GM18526 (cell line): Measurements from ENCODE around the gene POLR2B.

Source experiments
- POLR2A ChIP-seq: IDR thresholded peaks from 3 replicates; pipeline ENCODE4 v1.6.1; 2011; ENCODE audit not compliant: insufficient read length; ENCODE audit errors: extremely low read depth

Gene POLR2B

DNA sequence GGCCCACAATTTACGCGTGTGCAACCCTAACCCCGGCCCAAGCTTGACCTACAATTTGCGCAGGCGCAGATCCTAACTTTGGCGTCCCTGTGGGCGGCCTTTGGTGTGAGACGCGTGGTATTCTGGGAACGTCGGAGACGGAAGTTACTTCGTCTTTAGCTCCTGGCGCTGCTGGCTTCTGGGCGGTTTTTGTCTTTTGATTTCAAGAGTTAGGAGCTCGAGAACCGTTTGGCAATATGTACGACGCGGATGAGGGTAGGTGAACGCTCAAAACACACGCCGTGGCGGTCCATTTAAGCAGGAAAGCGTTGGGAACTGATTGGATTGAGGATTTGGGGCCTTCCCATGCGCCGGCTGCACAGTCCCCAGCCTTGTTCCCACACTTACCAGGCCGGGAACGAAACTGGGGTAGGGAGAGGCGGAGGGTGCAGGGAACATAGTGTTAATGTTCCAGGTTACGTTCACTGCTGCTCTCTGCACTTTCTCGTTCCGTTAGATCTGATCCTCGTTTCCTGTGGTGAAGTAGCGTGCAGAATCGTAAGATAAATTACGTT is at the start of gene POLR2B:
Gene POLR2B, plus strand, starts transcription at position 147 of the 554 bp plus-strand sequence. Its CDS starts 90 bp downstream, at position 237.
- TF ChIP-seq POLR2A = peak; percentile 78

DNA sequence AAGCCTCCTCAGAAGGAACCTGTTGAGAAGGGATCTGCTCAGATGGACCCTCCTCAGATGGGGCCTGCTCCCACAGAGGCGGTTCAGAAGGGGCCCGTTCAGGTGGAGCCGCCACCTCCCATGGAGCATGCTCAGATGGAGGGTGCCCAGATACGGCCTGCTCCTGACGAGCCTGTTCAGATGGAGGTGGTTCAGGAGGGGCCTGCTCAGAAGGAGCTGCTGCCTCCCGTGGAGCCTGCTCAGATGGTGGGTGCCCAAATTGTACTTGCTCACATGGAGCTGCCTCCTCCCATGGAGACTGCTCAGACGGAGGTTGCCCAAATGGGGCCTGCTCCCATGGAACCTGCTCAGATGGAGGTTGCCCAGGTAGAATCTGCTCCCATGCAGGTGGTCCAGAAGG is 48.1 kb upstream of the POLR2B start:
- TF ChIP-seq POLR2A = no peak

DNA sequence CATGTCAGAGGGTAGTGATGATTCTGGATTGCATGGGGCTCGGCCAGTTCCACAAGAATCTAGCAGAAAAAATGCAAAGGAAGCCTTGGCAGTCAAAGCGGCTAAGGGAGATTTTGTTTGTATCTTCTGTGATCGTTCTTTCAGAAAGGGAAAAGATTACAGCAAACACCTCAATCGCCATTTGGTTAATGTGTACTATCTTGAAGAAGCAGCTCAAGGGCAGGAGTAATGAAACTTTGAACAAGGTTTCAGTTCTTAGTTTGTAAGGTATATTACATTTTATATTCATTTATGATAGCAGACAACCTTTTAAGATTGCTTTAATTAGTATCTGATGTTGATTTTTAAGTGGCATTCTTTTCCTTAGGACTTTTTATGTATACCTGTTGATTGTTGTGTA is 46.8 kb upstream of the POLR2B start:
- TF ChIP-seq POLR2A = no peak

DNA sequence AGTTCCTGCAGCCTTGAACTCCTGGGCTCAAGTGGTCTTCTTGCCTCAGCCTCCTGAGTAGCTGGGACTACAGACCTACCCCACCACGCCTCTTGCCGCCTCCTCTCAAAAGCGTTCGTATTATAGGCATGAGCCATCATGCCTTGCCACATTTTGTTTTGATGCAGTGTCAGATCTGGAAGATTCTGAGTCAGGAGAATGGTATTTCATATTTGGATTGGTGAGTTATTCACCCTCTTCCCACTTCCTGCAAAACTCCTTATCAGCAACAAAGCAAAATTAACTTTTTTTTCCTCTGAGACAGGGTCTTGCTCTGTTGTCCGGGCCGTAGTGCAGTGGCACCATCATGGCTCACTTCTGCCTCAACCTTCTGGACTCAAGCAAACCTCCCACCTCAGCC is 41.4 kb upstream of the POLR2B start:
- no peak for TF ChIP-seq POLR2A

DNA sequence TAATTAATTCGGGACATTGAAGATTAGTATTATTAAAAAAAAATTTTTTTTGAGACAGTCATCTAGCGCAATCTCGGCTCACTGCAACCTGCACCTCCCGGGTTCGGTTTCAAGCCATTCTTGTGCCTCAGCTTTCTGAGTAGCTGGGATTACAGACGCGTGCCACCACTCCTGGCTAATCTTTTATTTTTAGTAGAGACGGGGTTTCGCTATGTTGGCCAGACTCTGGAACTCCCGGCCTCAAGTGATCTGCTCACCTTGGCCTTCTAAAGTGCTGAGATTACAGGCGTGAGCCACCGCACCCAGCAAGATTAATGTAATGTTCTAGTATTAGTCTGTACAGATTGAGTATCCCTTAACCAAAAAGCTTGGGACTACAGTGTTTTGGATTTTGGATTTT is 38.3 kb upstream of the POLR2B start:
- TF ChIP-seq POLR2A = no peak

DNA sequence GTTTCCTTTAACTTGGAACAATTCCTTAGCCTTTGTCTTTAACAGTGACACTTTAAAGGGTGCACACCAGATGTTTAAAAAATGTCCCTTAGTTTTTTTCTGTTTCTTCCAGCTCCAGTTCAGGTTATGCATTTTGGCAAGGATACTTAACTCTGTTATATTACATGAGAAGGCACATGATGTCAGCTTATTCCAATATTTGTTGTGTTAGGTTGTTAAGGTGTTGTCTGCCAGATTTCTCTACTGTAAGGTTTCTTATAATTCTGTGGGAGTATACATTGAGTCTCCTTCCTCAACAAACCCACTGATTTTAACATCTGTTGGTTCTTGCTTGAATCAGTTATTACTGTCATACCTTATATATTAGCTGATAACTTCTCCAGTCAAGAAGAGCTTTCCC is 37.7 kb upstream of the POLR2B start:
- no peak for TF ChIP-seq POLR2A

DNA sequence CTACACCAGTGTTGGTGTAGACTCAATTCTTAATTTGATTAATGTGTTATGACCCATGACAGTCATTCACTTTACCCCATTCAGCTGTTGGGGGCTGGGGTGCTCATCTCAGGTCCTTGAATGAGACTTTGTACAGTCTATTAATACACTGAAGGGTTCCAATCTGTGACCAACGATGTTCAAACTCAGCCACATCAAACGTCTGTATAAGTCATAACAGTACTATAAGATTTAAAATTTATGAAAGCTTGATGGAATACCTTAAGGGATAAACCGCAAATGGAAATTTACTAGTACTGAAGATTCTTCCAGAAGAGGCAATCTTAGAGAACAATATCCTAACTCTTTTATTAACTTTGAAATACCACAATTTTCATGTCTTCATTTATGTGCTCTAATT is 37.3 kb upstream of the POLR2B start:
- no peak for TF ChIP-seq POLR2A

DNA sequence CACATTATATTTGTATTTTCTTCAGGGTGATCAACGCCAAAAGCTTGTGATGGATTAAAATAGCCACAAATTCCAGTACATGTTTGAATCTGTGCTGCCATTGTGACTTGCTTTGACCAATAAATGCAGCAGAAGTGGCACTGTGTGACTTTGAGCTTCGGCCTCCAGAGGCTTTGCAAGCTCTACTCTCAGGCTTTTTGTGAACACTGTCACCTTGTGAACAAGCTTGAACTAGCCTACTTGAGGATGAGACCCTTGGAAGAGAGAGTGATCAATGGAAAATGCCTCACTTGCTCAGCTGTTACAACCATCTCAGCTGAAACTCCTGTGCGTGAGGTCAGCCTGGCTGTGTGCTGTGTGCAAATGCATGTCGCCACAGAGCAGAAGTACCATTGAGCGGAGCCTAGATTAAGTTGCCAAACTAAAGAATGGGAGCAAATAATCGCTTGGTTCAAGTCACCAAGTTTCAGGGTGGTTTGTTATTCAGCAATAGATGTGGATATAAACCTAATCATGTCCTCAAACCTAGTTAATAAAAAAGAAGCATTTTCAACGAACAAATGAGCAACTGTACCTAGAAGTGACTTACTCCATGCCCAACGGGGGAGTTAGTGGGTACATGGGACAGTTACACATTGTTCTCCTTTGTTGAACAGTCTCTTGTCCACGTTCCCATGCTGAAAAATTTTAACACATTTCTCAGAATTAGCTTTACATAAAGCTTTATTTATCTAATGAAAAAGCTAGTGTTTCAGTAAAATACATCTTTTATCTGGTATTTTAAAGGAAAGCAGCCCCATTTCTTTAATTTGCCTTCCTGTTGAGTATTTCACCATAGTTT is 24.8 kb upstream of the POLR2B start:
- TF ChIP-seq POLR2A = no peak

DNA sequence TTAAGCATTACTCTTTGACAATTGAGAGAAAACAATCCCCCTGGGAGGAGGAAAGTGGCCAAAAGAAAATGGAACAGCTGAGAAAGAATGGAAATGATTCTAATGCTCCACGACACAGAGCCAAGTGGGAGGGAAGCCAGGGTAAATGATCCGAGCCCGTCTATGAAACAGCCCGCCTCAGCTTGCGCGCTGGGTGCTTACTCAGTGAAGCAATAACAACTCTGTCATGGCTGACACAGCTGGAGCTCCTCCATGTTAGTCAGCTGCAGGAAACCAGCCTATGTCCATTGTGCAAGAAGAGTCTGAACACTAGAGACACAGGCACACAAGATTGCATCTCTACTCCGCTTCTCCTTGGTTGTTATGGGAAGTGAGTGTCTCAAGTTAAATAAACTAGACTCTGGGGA is 20.6 kb upstream of the POLR2B start:
- no peak for TF ChIP-seq POLR2A

DNA sequence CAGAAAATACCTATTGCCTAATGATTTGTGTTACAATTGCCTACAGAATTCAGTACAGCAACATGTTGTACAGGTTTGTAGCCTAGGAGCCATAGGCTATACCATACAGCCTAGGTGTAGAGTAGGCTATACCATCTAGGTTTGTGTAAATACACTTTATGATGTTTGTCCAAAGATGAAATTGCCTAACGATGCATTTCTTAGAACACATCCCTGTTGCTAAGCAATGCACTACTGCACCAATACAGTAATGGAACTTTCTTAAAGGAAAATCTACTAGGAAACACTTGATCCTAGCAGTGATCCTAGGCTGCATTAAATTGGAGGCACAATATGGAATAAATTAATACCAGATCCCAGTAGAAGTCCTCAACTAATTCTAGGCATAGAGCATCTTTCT is 19.6 kb upstream of the POLR2B start:
- TF ChIP-seq POLR2A = no peak

DNA sequence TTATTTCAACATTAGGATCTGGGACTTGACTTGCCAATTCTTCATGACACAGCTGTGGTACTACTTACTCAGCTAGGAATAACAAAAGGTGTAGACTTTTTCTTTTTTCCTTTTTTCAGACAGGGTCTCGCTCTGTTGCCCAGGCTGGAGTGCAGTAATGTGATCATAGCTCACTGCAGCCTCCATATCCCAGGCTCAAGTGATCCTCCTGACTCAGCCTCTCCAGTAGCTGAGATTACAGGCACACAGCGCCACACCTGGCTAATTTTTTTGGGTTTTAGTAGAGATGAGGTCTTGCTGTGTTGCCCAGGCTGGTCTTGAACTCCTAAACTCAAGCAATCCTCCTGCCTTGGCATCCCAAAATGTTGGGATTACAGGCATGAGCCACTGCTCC is 17.6 kb upstream of the POLR2B start:
- no peak for TF ChIP-seq POLR2A

DNA sequence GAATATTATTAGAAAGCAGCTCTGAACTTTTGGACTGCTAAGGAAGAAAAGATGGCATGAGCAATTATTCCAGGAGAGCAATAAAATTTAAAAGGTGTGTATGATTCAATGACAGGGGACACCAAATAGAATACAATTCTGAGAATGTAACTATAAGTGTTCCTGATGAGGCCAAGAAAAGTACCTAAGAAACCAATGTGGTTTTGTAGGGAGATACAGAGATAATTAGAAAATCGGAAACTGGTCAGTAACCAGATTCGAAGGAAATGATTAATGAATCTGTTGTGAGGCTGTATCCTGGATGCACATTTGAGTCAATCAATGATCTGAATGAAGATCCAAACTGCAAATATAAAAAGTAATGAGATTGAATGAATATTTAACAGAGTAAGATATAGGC is 7.3 kb upstream of the POLR2B start:
- no peak for TF ChIP-seq POLR2A

DNA sequence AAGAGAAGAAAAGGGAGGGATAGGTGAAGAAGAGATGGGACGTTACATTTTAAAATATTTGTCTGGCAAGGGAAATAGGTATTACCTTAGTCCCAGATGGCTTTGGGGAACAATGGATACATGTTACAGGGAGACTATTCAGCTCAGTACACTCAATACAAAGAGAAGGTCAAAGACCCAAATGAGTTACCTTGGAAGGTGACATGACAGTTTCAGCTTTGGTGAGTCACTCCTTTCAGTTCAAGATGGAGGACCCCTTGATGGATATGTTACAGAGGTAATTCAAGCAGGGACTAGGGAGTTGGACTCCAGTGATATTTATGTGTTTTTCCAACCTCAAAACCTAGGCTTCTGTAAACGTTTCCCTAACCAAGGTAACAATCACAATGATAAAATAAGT is 6.3 kb upstream of the POLR2B start:
- TF ChIP-seq POLR2A = no peak

DNA sequence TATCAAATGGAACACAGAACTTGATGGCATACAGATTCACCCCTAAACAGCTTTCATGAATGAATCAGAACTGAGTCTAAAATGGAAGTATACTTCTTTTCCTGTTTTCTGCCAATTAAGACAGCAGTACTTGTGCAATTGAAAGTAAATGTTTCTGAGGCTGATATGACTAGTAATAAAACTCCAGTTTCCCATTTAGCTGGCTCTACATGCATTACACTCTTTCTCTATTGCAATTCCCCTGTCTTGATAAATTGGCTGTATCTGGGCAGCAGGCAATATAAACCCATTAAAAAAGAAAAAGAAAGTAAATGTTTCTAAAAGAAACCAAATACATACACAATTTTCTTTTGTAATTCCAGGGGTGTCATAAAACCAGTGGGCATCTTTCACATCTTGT is 5.9 kb upstream of the POLR2B start:
- TF ChIP-seq POLR2A = no peak

DNA sequence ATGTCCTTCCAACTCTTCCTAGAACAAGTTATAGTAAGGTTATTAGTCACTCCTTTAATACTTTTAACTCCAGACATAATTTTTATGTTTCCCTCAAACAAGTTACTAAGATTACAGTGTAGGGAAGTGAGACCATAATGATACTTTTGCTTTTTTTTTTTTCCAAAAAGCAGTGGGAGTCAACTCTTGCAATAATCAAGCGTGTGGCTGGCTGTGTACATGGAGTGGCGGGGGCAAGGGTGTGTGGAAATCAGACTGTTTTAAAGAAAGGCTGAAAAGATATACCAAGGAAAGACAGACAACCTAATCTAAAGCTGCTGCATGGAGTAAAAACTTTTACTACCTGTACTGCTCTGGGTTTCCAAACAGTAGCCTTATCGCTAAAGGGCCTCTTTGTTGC is 5.4 kb upstream of the POLR2B start:
- no peak for TF ChIP-seq POLR2A

DNA sequence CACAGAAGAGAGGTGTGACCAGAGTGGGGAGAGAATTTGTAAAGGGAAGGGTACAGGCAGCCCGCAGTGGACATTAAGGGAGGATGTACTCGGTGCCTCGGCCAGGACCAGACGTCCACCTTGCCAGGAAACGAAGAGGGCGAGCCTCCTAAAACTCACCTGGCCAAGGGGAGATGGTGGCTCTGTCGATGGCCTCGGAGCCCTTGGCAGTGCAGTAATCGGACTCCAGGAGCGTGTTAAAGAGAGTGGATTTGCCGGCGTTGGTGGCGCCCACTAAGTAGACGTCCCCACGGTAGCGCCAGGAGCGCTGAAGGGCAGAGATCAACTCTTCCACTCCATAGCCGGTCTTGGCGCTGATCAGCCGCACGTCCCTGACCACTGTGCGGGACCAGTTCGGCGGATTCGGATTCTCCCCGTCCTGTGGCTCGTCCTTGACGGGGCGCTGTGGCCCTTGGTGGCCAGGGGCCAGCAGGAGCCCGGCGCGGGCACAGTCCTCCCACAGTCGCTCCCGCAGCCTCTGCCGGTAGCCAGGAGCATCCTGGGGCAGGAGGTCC is 2.3 kb upstream of the POLR2B start:
- TF ChIP-seq POLR2A = no peak
